Measurements from ENCODE around the gene MED13L.

Gene MED13L

GRCh38 chr12:116186482-116187150 is 90.9 kb downstream of the MED13L start:
- TF ChIP-seq TAF1 (IDR thresholded peaks at IDR 0.05; ENCODE audit: borderline replicate concordance, insufficient read depth, low read length) = no peak
- no peak for TF ChIP-seq FOXP2 (optimal IDR thresholded peaks at IDR 0.05; ENCODE audit: borderline replicate concordance, extremely low read depth, extremely low read length, insufficient read depth)
- TF ChIP-seq POLR2AphosphoS5 (IDR thresholded peaks at IDR 0.05; ENCODE audit: low read depth, low read length) = no peak
- TF ChIP-seq SIN3A (IDR thresholded peaks at IDR 0.05; ENCODE audit: borderline replicate concordance, insufficient read depth, low read length) = no peak
- no peak for TF ChIP-seq REST (IDR thresholded peaks at IDR 0.05; ENCODE audit: insufficient read depth in 1 of 2, low read depth in 2 of 2, low read length in 2 of 2)

GRCh38 chr12:116184763-116185162 is 92.7 kb downstream of the MED13L start:
- TF ChIP-seq TAF1 (IDR thresholded peaks at IDR 0.05; ENCODE audit: borderline replicate concordance, insufficient read depth, low read length) (no peak), REST (IDR thresholded peaks at IDR 0.05; ENCODE audit: insufficient read depth in 1 of 2, low read depth in 2 of 2, low read length in 2 of 2) (no peak), FOXP2 (optimal IDR thresholded peaks at IDR 0.05; ENCODE audit: borderline replicate concordance, extremely low read depth, extremely low read length, insufficient read depth) (no peak), POLR2AphosphoS5 (IDR thresholded peaks at IDR 0.05; ENCODE audit: low read depth, low read length) (no peak), SIN3A (IDR thresholded peaks at IDR 0.05; ENCODE audit: borderline replicate concordance, insufficient read depth, low read length) (no peak)

- no peak for TF ChIP-seq POLR2AphosphoS5 (IDR thresholded peaks at IDR 0.05; ENCODE audit: low read depth, low read length)
- no peak for TF ChIP-seq REST (IDR thresholded peaks at IDR 0.05; ENCODE audit: insufficient read depth in 1 of 2, low read depth in 2 of 2, low read length in 2 of 2)
- TF ChIP-seq FOXP2 (optimal IDR thresholded peaks at IDR 0.05; ENCODE audit: borderline replicate concordance, extremely low read depth, extremely low read length, insufficient read depth) = no peak
- no peak for TF ChIP-seq TAF1 (IDR thresholded peaks at IDR 0.05; ENCODE audit: borderline replicate concordance, insufficient read depth, low read length)
- no peak for TF ChIP-seq SIN3A (IDR thresholded peaks at IDR 0.05; ENCODE audit: borderline replicate concordance, insufficient read depth, low read length)
Observed at GRCh38 chr12:116183741-116184141, 93.8 kb downstream of the MED13L start.

GRCh38 chr12:116182359-116183063 is 95.0 kb downstream of the MED13L start:
- no peak for TF ChIP-seq FOXP2 (optimal IDR thresholded peaks at IDR 0.05; ENCODE audit: borderline replicate concordance, extremely low read depth, extremely low read length, insufficient read depth)
- TF ChIP-seq POLR2AphosphoS5 (IDR thresholded peaks at IDR 0.05; ENCODE audit: low read depth, low read length) = no peak
- no peak for TF ChIP-seq TAF1 (IDR thresholded peaks at IDR 0.05; ENCODE audit: borderline replicate concordance, insufficient read depth, low read length)
- no peak for TF ChIP-seq SIN3A (IDR thresholded peaks at IDR 0.05; ENCODE audit: borderline replicate concordance, insufficient read depth, low read length)
- no peak for TF ChIP-seq REST (IDR thresholded peaks at IDR 0.05; ENCODE audit: insufficient read depth in 1 of 2, low read depth in 2 of 2, low read length in 2 of 2)

All from PFSK-1 (cell line).